ENCODE data around the gene NR2F2.

Gene NR2F2

DNA sequence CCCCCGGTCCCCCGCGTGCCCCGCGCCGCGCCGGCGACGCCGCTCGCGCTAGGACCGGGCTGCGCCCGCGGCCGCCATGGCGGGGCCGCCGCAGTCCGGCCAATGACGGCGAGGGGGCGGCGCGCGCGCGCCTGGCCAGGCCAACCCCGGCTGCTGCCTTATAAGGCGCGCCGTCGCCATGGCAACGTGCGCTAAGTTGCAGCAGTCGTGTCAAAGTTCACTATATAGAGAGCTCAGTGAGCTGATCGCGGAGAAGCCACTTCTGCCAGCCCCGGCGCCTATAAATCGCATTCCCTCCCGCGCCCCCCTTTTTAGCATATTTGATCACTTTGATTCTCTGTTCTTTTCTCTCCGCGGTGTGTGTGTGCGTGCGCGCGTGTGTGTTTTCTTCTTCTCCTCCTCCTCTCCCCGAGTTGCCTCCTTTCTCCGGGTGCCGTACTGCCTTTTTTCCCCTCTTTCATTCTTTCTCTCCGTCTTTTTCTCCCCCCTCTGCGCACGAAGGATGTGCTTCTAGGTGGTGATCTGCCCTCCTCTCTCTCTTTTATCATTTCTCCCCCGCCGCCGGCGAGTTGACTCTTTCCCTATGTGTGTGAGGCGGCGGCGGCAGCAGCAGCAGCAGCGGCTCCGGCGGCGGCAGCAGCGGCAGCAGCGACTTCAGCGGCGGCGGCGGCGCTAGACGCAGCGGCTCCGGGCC lies at the start of gene NR2F2:
NR2F2 (plus strand) TSS at position 251 of the 694 bp plus-strand sequence. CDS start 1,406 bp downstream, outside the sequence.
- peak; percentile 99 for DNase-seq

DNA sequence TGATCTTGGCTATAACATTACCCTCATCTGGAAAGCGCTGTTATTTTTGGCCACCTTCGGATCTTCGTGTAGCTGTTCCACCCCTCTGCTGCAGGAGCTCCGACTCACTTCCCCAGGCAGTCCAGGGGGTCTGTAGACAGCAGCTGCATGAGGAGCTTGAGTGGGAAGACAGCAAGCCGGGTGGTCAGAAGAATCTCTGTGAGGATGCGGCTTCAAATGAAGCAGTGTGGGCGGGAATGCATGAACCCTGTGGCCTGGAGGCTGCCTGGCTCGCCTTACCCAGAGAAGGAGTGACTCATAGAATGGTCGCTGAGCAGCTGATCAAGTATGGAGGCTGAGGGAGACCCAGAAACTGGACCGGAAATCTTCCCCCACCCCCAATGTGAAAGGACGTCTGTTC lies 45.2 kb upstream of the NR2F2 start:
- peak; percentile 97 for DNase-seq

DNA sequence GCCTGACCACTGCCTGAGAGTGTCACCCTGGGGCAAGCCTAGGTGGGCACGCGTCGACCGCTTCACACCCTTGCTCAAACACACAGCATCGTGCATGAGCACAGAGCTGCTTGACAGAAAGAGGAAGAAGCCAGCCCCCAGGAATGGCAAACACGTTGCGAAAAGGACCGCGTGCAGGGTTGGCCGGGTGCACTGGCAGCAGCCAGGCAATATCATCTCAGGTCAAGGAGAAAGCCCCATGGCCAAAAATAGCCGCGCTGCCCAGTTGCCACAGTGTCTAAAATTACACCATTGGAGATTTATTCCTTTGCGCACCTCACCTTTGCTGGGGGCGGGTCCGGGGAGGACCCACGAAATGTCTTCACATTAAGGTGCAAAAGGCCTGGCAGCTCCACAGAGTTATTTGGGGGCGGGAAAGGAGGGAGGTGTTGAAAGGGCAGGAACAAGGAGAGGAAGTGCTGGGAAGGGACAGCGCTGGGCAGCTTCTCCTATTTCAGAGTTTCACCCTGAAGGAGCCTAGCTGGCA lies 44.7 kb upstream of the NR2F2 start:
- DNase-seq: no peak

DNA sequence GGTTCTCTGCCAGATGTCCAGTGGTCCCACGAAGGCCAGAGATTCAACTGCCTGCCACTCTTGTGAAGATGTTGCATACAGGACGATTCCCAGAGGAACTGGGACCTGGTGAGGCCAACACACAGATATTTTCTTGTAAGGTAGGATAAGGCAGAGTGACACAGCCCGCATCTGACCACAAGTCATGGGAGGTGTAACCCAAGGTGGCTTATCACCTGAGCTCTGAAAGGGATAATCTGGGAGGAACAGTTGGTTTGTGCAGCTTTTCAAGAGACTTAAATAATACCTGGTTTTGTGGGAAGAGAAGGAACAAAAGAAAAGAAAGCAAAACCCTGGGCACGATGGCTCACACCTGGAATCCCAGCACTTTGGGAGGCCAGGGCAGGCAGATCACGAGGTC lies 39.8 kb upstream of the NR2F2 start:
- DNase-seq: no peak

DNA sequence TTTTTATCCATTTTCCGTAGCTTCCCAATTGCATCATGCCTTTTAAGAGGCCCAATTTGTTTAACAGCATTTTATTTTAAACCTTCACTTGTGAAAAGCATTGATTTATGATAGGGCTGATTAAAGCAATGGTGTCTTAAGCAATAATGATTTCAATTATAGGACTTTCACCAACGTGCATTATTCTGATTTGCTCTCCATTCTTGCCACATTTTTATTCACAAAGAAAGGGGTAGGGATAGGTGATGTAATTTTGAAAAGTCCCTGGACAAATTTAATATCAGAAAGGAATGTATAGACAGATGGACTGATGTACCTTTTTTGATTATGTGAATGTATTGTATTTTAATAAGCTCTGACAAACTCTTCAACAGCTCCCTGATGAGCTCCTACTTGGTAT lies 37.9 kb upstream of the NR2F2 start:
- no peak for DNase-seq

DNA sequence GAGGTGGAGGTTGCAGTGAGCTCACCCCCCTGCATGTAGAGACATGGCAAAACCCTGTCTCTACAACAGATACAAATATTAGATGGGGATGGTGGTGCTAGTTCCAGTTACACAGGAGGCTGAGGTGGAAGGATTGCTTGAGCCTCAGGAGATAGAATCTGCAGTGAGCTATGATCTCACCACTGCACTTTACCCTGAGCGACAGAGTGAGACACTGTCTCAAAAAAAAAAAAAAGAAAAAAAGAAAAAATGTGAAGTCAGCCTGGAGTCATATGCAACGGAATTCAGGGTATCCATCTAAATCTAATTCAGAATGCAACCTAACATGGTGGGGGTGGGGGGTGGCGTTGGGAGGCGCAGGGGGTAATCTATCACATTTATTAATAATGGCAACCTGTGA lies 37.1 kb upstream of the NR2F2 start:
- peak; percentile 56 for DNase-seq

DNA sequence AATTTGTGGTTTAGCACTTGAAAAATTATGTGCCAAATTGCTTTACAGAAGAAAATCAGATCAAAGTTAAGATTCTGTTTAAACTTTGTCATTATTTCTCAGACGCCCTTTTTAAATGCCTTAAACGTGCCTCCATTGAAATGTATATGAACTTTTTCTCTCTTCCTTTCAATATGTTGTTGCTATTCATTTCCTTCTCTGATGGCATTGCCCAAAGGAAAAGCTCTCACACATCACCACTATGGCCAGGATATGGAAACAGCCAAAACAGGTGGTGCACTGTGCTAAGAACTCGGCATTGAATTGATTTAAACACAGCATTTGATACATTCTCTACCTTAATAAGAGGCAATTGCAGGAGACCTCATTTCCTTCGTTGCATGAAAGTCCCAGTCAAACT lies 35.7 kb upstream of the NR2F2 start:
- DNase-seq: no peak

DNA sequence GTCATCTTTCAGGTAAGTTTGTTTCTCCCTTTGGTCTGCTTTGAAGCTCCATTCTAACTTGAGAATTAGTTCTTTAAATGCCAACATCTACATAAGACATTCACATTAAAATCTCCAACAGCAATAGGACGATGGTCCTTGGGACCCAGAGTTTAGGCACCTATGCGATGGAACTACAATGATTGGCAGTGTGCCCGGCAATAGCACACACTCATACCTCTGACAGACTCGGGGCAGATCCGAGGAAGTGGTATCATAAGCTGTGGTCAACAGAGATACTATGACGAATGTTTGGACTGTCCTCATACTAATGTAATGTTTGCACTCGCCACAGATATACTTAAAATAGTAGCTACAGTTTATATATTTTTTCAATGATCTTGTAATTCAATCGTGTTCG lies 34.2 kb upstream of the NR2F2 start:
- peak; percentile 88 for DNase-seq

DNA sequence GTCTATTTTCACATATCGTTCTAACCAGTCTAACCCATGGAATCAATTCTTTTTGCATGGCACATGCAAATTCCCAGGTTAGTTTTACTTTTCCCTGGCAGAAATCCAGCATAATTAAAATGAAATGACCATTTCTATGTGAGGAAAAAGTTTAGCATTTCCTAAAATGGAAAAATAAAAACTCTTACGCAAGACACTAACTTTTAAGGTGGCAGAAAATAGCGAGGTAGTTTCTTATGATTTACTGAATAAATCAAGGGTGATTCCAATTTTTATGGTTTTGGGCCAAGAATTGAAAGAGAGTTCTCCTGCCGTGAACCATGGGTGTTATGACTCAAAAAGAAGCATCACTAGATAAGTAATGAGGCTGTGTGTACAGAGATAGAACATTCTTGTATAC lies 32.7 kb upstream of the NR2F2 start:
- no peak for DNase-seq

DNA sequence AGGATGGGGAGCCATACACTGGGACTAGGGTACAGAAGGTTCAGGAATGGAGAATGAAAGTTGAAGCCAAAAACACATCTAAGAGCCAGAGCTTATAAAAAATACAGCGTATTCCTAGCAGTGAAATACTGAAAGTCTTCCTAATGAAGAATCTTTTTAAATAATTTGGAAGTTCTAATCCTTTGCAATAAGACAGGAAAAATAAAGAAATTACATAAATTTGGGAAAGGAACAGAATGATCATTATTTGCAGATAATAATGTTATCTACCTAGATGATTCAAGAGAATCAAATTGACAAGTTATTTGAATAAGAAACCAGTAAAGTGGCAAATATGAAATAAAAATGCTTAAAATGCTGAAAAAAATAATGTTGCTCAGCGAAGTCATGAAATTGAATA lies 32.3 kb upstream of the NR2F2 start:
- no peak for DNase-seq

DNA sequence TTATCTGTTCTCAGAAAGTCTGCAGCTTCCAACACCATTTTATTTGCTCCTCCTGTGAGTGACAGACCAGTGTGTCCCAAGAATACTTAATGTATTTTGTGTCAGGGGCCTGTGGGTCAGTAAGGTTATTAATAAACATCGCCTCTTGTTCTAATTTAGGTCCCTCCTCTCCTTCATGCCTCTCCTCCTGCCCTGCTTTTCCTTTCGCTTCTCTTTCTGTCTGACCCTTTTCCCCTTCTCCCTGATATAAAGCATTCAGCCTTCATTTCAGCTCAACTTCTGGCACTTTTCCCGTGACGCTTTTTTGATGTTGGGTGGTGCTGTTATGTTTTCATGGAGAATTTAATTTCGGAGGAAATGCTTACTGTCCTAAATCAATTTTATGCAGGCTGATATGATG lies 29.7 kb upstream of the NR2F2 start:
- DNase-seq: no peak

DNA sequence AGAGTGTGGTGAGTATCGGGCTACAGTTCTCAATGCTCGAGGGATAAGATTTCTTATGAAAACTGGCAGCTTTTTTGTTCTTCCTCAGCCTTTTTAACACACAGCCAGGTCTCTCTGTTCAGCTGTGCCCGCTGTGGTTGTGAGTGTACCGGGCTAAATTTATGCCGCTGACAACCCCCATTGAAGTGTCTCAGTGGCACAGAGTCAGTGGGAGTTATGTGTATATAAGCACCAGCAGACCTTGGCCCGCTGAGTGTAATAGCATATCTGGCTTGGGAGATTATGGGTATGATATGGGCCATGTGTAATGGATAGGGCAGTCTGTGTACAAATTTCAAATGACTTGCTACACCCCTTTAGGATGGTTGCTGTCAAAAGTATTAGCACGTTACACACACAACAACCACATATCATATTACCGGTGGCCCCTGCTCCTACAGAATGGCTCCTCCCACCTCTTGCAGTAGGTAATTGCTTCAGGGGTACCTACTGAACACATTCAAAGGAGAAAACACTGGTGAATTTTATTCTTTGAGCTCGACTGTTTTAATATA lies 26.9 kb upstream of the NR2F2 start:
- no peak for DNase-seq

DNA sequence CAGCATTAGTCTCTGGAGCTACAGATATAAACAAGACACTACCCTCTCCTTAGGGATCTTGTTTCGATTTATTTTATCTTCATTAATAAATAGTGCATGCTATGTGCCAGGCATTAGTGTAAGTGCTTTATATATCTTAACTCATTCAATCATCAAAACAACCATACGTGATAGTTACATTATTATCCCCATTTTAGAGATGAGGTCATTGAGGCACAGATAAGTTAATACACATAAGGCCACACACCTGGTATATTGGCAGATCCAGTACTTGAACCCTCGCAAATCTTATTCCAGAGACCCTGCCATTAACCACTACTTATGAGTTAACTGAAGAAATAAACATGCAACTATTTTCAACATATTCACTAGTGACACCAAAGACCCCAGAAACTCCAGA lies 25.7 kb upstream of the NR2F2 start:
- DNase-seq: no peak

DNA sequence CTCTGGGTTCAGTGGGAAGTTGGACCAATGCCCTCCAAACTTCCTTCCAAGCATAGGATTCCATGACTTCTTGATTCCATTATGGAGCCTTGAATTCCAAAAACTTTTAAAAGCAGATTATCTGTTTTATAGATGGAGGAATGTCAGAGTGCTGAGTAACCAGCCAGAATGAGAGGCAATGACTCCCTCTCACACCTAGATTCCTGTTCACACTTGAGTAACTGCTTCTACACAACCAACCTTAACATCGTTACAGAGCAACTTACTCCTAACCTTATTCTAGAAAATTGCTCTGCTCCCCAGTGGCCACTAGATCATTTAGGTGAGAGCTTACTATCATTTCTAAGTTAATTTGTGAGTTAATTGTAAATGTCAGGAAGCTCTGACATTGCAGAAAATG lies 24.2 kb upstream of the NR2F2 start:
- no peak for DNase-seq

DNA sequence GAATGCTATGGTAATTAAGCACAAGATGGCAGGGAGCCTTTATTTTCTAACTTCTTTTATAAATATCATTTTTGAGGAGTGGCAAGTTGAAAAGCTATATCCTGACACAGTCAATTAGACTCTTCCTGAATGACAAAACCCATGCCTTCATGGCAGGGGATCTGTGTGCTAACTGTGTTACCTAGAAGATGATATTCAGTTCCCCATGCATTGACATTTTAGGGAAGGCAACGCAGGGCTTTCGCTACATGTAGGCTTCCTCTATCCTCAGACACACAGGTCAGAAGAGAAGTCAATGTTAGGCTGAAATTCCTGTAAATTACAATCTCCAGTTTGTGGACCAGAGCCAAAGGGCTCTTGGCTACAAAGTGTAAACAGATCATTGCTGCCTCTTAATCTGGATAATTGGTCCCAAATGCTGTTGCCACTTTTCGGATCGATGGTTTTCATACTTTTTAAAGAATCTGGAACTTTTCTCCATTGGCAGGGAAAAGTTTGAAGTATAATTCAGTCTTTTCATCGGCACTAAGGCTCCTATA lies 22.6 kb upstream of the NR2F2 start:
- DNase-seq: no peak

DNA sequence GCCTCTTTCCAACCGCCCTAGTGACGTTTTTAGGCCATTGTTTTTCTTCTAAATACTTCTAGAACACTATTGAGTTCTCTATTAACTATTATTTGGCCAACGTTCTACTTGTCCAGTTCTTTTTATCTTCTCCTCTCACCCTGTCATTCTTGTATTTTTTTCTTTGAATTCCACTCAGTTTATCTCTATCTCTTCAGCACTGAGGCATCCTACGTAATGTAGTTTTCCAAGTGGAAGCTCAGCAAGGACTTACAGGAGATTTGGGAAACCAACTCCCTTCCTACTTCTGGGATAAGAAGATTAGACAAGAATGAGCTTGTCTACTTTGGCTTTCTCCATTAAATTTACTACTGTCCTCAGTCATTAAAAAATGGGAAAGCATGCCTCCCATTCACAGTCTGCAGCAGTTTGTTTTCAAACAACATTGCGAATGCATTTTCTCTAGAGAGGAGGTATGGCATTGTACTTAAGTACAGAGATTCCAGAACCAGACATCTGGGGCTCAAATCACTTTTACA lies 21.3 kb upstream of the NR2F2 start:
- no peak for DNase-seq

DNA sequence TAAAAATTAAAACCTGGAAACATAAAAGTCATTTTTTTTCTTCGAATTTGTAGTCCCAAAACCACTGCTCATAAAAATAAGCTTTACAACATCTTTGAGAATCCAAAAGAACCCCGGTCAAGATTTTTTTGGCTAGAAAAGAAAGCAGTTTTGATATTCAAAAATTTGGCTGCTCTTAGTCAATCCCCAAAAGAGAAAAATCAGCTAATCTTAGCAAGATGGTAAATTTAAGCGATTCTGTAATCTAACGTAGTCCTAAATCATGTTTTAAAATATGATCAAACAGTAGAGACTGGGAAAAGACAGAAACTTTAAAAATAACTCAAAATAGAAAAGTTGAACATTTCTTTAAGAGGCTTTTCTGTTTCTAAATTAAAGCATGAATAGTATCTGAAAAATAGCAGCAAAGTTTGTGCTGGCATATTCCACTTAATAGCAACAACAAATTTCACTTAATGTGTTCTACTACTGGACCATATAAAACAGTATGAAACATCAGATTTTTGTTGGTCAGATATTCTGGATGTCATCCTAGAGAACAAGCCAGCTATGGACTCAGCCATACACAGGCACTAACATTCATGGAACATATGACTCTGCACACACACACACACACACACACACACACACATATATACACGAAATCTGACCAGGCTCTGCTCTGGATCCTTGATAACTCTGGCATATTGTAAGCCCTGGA lies 19.1 kb upstream of the NR2F2 start:
- DNase-seq: no peak

DNA sequence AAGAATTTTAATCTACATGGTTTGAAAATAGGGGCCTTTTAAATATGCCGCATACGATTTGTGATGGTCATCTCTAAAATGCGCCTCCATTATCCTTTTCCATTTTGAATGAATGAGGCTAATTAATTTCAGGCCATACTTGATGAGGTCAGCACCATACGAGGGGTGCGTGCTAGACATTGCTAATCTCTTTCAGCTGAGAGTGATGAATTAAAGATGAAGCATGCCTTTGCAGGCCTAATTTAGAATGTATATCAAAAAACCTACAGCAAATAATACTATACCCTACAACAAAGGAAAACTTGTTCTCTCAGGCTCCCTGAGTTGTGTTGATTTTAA lies 18.6 kb upstream of the NR2F2 start:
- no peak for DNase-seq

DNA sequence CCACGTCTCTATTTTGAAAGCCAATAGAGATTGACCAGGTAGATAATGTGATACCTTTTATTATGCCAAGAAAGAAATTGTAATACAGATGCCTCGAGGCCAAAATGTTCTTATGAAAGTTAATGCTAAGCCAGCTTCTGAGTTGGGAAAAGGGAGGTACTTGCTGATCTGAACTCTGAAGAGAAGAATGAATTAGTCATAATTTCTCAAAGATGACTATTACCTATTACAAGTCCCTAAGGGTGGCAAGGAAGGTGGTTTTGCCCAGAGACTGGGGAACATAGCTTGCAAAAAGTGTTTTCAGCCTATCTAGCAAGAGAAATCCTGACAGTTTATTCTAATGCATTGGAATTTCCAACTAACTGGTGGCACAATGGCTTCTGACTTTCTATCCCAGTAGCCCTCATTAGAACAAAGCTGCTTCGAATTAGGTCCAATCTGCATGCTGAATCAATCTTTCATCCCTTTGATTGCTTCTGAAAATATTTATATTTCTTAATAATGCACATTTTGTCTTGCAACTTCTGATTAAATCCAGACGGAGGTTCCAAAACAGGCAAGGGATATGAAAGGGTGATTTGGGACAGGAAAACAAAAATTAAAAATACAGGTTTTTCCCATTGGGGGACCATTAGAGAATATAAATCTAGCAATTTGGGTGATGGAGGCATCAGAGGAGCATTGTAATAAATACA lies 17.7 kb upstream of the NR2F2 start:
- peak; percentile 60 for DNase-seq

DNA sequence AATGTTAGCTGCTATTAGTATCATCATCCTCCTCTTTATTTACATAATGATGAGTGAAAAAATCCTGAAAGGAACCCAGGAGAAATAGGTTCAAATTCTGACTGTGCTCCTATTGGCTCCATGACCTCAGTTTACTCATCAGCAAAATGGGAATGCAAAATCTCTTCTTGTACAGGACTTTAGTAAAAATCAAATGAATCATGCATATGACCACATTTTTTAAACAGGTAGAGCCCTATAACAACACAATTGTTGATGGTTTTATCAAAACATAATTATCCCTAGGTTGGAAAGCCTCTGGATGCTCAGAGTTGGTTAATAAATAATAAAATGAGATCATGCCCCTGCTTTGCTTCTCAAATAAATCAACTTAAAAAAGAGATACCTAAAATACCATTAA lies 16.0 kb upstream of the NR2F2 start:
- no peak for DNase-seq

DNA sequence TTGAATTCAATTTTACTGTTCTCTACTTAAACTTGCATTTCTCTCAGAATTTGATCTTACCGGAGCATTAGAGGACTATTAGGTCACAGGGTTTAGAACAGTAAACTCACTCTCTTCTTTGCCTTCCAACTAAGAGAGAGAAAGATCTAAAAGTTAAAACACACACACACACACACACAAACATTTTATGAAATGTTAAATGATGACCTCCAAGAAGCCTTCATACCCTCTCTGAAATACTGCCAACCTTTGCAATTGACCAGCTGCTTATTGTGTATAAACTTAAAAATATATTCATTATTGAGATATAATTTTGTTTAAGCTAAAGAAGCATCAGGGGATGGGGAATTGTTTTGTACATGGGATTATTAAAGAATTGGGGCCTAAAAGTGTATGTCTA lies 15.5 kb upstream of the NR2F2 start:
- no peak for DNase-seq

DNA sequence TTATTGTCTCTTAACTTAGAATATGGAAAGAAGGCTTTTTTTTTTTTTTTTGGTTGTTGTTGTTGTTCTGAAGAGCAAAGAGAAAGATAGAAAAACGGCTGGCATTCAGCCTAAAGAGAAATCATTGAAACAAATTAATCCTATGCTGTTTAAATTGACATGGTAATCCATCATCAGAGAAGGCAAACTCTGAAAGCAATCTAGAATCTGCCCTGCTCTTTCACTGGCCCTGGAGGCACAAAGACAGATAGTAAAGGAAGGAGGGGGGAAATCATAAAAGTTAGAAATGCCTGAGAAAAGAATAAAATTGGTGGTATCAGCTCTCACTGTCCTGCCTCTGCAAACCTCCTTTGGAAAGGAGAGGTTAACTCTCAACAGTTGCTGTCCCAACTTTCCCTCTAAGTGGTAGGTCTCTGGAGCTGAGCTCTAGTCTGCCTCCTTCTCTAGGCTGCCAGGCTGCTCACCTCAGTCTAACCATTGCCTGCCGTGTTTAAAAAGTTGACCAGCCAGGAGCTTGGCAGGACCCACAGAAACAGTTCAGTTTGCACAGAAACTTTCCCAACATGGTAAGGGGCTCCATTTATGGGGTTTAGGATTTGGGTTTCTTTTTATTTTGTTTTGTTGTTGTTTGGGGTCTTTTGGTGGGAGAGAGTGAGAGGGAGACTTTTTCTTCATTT lies 13.4 kb upstream of the NR2F2 start:
- no peak for DNase-seq

DNA sequence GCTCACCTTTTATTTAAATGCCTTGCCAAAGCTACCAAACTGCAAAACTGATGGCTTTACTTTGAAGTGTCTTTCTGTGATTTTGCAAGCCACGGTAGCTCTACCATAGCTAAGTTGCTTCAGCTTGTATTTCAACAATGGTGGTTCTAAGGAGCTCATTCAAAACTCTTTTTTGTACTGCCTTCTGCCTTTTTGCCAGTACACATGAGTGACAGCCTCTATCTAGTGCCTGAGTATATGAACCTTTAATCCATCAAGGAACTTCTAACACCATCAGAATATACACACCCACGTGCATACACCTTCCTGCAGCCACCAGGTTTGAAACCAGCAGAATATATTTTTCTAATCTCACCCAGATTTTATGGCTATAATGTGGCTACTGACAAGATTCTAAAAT lies 10.4 kb upstream of the NR2F2 start:
- DNase-seq: no peak

Data from EL (cell line).